Midbrain (tissue), 1 donor: ENCODE data around the gene PIGZ.

Source experiments
- DNase-seq: peaks from one replicate; lab custom pipeline; 2025; lab: John Stamatoyannopoulos, UW

Gene PIGZ

GRCh38 chr3:197001106-197001971, 32.7 kb upstream of the PIGZ start:
- DNase-seq = no peak

GRCh38 chr3:197000211-197000610, 31.6 kb upstream of the PIGZ start:
- DNase-seq = no peak

GRCh38 chr3:196998966-196999760, 30.5 kb upstream of the PIGZ start:
- DNase-seq = no peak

GRCh38 chr3:196997311-196997710, 28.7 kb upstream of the PIGZ start:
- no peak for DNase-seq

GRCh38 chr3:196996454-196997265, 28.0 kb upstream of the PIGZ start:
- DNase-seq = no peak

GRCh38 chr3:196995646-196996355, 27.2 kb upstream of the PIGZ start:
- DNase-seq = no peak

- DNase-seq = no peak
These were observed 26.4 kb upstream of the PIGZ start for GRCh38 chr3:196995027-196995426.

GRCh38 chr3:196994056-196994455, 25.4 kb upstream of the PIGZ start:
- DNase-seq = no peak

GRCh38 chr3:196992461-196993065, 23.9 kb upstream of the PIGZ start:
- no peak for DNase-seq

- no peak for DNase-seq
These were observed 23.2 kb upstream of the PIGZ start for GRCh38 chr3:196991581-196992460.

- DNase-seq = no peak
These were observed 22.0 kb upstream of the PIGZ start for GRCh38 chr3:196990601-196991007.

GRCh38 chr3:196989721-196990262, 21.2 kb upstream of the PIGZ start:
- no peak for DNase-seq

GRCh38 chr3:196988241-196989029, 19.8 kb upstream of the PIGZ start:
- DNase-seq = no peak

- DNase-seq = no peak
These were observed 18.4 kb upstream of the PIGZ start for GRCh38 chr3:196987022-196987421.

GRCh38 chr3:196985954-196986885, 17.6 kb upstream of the PIGZ start:
- DNase-seq = no peak

GRCh38 chr3:196985298-196985697, 16.7 kb upstream of the PIGZ start:
- DNase-seq = no peak

GRCh38 chr3:196983186-196983585, 14.6 kb upstream of the PIGZ start:
- DNase-seq = no peak

- no peak for DNase-seq
These were observed 13.0 kb upstream of the PIGZ start for GRCh38 chr3:196981657-196982056.
